COLO668 (cell line): ENCODE measurements around the gene LMAN1L.
"Not testable (repeated sequence)": the region's sequence is repeated elsewhere in the genome, so short reads cannot be mapped to it uniquely, and the experiment has no call there.

Source experiments
- DNase-seq: peaks from one replicate; lab custom pipeline; 2025; ENCODE audit not compliant: unreplicated experiment; lab: John Stamatoyannopoulos, UW

The LMAN1L gene

GRCh38 chr15:74782259-74783071 is 30.2 kb upstream of the LMAN1L start:
- peak; percentile 57 for DNase-seq

GRCh38 chr15:74783072-74783807 is 29.4 kb upstream of the LMAN1L start:
- peak; percentile 36 for DNase-seq

GRCh38 chr15:74783808-74784175 is 28.8 kb upstream of the LMAN1L start:
- no peak for DNase-seq

GRCh38 chr15:74784426-74785193 is 28.0 kb upstream of the LMAN1L start:
- no peak for DNase-seq

GRCh38 chr15:74785194-74786032 is 27.2 kb upstream of the LMAN1L start:
- no peak for DNase-seq

GRCh38 chr15:74786081-74786480 is 26.6 kb upstream of the LMAN1L start:
- not testable (repeated sequence) for DNase-seq

GRCh38 chr15:74786551-74787165 is 26.0 kb upstream of the LMAN1L start:
- no peak for DNase-seq

GRCh38 chr15:74787251-74788041 is 25.2 kb upstream of the LMAN1L start:
- DNase-seq: peak; percentile 29

- no peak for DNase-seq
These were observed 24.5 kb upstream of the LMAN1L start for GRCh38 chr15:74788042-74788682.

GRCh38 chr15:74788683-74789151 is 23.9 kb upstream of the LMAN1L start:
- DNase-seq: no peak

- no peak for DNase-seq
These were observed 23.4 kb upstream of the LMAN1L start for GRCh38 chr15:74789171-74789631.

- DNase-seq: no peak
These were observed 22.9 kb upstream of the LMAN1L start for GRCh38 chr15:74789741-74790079.

GRCh38 chr15:74790080-74790916 is 22.3 kb upstream of the LMAN1L start:
- peak; percentile 46 for DNase-seq

GRCh38 chr15:74791007-74791406 is 21.6 kb upstream of the LMAN1L start:
- DNase-seq: no peak

GRCh38 chr15:74791667-74792066 is 21.0 kb upstream of the LMAN1L start:
- DNase-seq: no peak

GRCh38 chr15:74792227-74793016 is 20.2 kb upstream of the LMAN1L start:
- no peak for DNase-seq
